ENCODE data around the gene MACROD1. TPM values are rescaled to one million over a fixed set of nuclear protein-coding genes. Genes with fewer than 3 reads are reported as not detected.
"Not testable (repeated sequence)": the region's sequence is repeated elsewhere in the genome, so short reads cannot be mapped to it uniquely, and the experiment has no call there.

Gene MACROD1
- total RNA-seq, 1 donor from 2014 or later: 22.9 TPM

DNA sequence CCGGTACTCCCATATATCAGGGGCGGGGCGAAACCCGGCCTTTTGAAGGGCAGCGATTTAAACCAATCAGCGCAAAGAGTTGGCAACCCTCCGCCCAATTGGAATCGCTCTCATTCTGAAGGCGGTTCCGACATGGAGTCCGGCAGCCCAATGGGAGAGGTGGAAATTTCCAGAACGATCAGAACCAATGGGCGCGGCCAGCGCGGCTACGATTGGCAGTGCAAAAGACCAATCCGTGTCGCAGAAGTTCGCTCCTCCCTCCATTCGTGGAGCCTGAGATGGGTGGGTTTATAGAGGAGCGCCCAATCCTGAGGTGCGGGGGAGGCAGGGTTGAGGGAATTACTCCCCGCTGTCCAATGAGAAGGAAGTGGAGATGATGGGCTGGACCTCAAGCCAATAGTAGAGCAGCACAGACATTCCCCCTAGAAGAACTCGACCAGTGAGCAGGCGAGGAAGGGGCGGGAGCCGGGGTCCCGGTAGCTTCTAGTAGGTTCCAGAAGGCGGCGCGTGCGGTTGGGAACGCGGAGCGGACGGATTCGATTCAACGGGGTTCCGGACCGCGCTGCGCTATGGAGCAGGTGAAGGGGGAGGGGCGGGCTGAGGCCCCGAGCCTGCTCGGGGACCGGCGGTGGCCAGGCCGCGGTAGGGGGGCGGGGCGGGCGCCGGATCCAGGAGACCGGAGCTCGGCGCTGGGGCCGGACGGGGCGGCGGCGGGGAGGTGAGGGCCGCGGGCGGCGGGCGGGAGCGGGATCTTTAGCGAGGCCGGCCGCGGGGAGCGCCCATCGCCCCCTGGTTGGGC, 20.0 kb upstream of the MACROD1 start, which contains the start of gene STIP1:
Gene STIP1, plus strand, starts transcription at position 479 of the 799 bp plus-strand sequence. Its CDS starts 91 bp downstream, at position 570.
- peak; percentile 94 for ATAC-seq

DNA sequence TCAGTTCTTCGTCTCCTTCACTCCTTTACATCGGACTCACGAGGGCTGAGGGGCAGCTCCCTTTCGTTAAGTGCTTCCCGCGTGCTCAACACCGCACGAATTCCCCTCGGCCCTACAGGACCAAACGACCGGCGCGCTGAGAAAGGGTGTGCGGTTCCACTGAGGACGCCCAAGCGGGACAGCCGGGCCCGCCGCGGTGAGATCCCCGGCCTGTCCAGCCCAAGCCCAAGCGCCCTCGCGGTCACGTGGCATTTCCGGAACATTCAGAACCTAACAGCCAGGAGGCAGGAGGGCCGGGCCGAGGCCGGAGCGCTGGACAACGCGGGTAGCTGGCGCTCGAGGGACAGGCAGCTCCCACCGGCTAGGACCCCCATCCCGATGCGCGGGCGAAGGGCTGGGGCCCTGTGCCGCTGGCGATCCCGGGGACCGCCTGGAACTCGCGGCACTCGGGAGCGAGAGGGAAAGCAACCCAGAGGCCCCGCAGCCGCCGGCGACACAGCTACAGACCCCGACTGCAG, 19.3 kb upstream of the MACROD1 start:
- peak; percentile 28 for ATAC-seq

DNA sequence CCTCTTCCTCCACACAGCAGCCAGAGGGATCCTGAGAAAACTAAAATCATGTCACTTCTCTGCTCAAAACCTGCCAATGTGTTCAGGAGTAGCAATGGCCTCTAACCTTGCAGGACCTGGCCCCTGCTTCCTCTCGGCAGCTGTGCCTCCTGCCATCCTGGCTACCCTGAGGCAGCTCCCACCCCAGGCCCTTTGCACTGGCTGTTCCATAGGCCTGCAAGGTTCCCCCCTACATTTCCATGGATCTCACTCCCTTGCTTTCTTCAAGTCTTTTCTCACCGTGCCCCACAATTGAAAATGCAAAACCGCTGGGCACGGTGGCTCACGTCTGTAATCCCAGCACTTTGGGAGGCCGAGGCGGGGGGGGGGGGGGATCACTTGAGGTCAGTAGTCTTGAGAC, 18.0 kb upstream of the MACROD1 start:
- no peak for ATAC-seq

DNA sequence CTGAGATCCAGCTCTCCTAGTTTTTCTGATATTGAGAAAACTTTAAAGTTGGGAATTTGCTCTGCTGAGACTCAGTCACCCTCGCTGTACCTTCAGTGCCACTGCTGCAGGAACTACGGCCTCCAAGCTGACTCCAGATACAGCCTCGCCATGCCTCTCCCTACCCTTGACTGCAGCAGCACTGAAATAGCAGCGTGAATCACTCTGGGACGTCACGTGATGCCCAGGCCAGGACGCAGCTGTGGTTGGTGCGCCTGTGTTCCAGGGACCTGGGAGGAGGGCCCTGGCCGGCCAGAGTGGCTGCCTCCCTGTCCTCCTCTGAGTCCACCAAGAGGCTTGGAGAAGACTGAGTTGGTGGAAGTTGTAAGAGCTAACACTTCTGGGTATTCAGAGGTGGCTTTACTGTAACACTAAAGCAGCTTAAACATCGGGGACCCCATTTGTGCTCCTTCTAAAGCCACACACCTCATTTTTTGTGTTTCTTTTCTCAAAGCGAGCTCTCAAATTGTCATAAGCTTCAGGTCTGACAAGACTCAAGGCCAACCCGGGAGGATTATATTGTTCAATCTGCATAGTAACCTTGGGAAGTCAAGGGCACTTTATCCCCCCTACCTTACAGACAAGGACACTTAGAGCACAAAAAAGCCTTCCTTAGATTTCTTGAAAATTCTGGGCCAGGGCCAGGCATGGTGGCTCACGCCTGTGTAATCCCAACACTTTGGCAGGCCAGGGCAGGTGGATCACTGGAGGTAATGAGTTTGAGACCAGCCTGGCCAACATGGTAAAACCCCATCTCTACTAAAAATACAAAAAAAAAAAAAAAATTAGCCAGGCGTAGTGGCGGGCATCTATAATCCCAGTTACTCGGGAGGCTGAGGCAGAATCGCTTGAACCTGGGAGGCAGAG, 15.8 kb upstream of the MACROD1 start:
- ATAC-seq: peak; percentile 66

DNA sequence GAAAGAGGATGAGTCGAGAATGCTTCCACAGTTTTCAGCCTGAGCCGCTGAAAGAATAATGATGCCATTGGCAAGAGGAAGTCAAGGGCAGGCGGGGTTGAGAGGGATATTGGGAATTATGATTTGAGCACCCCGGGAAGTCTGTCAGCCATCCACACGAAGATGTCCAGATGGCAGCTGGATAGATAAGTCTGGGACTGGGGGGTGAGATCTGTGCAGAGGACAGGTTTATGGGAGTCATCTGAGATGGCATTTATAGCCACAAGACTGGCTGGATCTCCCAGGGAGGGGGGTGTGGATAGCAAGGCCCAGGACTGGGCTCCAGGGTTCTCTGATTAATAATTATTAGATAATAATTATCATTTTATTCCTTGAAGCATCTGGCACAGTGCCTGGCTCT, 15.0 kb upstream of the MACROD1 start:
- ATAC-seq: no peak

DNA sequence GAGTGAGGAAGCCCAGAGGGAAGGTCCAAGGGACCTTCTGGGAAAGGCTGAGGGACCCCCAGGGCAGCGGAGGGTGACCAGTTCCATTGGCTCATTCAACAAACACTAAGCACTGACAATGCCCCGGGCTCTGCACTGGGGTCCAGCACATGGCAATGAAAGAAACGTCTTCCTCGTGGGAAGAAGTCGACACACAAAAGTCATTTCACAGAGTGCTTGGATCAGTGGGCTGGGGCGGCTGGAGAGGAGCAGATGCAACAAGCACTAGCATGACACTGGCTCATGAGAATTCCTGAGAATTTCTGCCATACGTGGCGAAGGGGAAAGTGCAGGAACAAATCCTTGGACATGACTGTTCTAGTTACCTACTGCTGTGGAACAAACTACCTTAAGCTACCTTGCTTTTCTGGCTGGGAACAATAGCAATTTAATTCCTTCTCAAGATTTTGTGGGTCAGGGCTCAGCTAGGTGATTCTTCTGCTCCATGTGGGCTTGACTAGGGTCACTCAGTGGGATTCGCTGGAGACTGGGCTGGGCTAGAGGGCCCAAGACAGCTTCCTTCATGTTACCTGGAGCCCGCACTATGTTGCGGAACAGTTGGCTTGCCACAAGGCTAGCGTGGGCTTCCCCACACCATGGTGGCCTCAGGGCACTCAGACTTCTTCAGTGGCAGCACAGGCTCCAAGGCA, 13.2 kb upstream of the MACROD1 start:
- no peak for ATAC-seq

DNA sequence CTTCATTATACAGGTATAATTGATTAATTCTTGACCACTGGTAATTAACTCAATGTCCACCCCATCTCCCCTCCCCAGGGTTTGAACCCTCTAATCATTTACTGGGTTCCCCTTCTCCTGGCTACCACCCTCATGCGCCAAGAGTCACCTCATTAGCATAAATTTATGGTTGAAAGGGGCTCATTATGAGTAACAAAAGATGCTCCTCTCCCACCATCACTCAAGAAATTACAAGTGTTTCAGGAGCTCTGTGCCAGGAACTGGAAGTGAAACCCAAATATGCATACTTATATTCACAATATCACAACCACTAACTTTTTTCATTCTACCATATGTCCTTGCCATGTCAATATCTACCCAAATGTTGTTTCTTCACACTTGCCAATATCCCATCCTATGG, 12.3 kb upstream of the MACROD1 start:
- ATAC-seq: no peak

DNA sequence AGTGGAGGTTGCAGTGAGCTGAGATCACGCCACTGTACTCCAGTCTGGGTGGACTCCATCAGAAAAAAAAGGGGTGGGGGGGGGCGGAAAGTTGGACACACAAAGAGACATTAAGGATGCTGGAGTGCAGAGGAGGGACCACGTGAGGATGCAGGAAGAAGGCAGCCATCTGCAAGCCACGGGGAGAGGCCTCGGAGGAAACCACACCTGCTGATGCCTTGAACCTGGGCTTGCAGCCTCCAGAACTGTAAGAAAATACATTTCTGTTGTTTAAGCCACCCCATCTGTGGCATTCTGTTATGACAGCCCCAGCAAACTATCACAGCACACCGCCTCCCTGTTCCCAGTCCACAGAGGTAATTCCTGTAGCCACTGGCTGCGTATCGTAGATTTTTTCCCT, 10.8 kb upstream of the MACROD1 start:
- no peak for ATAC-seq

DNA sequence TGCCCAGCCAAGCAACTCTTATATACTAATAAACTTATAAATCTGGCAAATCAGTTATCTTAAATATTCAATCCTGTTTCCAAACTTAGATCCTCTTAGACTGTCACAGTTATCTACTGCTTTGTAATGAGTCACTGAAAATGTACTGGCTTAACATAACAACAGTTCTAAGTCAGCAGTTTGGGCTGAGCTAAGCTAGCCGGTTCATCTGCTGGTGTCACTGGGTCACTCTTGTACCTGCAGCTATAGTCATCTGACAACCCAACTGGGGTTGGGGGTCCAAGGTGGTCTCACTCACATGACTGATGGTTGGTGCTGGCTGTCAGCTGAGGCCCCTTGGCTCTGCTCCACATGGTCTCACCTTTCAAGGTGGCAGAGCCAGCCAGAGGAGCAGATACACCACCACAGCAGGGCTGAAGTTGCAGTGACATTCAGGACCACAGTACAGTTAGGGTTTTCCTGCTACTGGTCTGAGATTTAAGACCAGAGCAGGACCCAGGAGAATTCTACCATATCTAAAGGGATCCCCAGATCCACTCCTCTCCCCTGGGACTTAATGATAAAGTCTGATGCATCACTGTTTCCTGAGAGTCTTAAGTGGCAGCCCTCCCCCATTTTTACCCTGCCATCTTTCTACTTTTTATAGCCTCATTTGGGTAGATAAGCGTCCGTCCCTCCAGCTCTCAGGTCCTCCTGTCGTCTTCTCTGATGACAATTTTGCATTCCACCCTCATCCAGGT, 7.9 kb upstream of the MACROD1 start:
- ATAC-seq: peak; percentile 74

DNA sequence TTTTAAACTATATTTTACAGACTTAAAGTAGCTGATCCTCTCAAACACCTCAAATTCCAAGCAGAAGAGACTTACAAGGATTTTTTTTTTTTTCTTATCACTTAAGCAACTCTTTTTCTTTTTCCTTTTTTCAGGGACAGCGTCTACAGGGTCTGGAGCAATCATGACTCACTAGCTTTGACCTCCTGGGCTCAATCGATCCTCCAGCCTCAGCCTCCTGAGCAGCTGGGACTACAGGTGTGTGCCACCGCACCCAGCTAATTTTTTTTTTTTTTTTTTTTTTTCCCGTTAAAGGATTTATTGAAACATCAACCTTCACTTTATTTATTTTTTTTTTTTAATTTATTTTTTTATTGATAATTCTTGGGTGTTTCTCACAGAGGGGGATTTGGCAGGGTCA, 4.5 kb upstream of the MACROD1 start:
- no peak for ATAC-seq

DNA sequence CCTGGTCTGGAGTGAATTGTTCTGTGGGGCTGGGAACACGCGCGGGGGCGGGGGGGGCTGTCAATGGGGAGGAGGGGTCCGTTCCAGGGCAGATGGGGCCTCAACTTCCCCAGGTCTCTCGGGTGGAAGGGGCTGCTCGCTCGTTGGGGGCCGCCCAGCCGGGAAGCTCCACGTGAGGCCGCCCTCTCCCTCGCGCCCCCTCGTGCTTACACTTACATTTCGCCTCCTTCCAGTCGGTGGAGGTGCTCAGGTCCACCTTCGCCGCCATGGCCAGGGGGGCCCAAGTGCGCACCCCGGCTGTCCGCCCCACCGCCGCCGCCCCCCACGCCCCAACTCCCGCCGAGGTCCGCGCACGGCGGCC, 452 bp downstream of the MACROD1 start:
- peak; percentile 2 for ATAC-seq

DNA sequence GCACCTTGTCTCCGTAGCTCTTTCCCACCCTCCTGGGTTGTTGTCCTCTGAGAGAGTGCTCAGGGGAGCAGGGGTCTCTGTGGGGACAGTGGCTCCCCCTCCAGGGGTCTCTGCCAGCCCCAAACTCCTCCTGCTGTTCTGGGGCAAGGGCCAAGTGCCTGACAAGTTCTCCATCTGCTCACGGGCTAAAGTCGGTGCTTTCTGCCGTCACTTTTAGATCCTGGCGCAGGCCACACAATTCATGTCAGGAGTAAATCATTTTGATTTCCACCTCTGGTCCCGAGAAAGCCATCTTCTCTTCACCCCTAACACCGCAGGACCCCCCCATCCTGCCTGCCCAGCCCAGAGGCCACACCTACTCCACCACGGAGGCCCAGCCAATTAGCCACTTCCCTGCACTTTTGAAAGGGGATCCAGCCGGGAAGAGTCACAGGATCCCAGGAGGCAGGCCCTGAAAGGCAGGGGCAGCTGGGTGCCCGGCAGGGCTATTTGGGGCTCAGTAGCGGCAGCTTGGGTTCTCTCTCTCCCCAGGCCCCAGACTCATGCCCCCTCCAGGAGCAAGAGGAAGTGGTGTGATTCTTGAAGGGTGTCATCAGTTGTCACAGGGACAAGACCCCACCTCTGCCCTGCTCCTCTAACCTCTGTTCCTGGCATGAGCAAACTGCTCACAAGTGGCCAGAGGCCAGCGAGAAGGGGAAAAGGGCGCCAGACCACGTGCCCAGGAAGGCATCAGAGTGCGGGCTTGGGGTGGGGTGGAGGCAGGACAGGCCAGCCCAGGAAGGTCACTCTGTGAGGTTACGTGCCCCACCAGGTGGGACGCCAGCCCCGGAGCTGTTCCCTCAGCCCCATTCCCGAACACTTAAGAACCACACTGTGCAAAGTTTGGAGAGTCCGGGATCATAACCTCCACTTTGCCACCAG, 1.3 kb downstream of the MACROD1 start:
- no peak for ATAC-seq

DNA sequence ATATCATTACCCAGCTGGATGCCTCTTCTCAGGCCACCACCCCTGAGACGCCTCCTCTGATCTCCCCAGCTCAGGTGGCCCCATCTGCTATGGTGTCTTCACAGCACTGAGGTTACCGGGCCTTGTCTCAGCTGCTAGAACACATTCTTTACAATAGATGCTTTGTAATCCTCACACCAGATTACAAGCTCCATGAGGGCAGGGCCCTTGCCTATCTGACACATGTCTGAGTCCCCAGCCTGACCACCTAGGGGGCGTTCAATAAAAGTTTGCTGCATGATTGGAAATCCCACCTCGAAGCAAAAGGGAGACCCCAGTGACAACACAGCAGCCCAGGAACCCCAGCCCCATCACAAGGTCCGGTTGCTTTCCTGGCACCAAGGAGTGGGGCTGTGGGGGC, 2.0 kb downstream of the MACROD1 start:
- no peak for ATAC-seq

DNA sequence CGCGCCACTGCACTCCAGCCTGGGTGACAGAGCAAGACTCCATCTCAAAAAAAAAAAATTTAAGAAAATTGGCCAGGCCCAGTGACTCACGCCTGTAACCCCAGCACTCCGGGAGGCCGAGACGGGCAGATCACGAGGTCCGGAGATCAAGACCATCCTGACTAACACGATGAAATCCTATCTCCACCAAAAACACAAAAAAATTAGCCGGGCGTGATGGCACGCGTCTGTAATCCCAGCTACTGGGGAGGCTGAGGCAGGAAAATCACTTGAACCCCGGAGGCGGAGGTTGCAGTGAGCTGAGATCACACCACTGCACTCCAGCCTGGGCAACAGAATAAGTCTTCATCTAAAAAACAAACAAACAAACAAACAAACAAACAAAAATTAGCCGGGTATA, 3.1 kb downstream of the MACROD1 start:
- ATAC-seq: not testable (repeated sequence)

DNA sequence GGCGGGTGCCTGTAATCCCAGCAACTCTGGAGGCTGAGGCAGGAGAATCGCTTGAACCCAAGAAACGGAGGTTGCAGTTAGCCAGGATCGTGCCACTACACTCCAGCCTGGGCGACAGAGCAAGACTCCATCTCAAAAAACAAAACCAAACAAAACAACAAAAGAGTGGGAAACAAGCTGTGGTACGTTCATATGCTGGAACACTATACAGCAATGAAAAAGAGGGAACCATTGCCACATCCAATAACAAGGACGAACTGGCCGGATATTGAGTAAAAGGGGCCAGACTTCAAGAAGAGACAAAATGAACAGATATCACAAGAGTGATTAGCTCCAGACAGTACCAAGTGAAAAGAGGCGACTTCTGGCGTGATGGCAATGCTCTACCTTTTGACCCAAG, 4.9 kb downstream of the MACROD1 start:
- ATAC-seq: no peak

DNA sequence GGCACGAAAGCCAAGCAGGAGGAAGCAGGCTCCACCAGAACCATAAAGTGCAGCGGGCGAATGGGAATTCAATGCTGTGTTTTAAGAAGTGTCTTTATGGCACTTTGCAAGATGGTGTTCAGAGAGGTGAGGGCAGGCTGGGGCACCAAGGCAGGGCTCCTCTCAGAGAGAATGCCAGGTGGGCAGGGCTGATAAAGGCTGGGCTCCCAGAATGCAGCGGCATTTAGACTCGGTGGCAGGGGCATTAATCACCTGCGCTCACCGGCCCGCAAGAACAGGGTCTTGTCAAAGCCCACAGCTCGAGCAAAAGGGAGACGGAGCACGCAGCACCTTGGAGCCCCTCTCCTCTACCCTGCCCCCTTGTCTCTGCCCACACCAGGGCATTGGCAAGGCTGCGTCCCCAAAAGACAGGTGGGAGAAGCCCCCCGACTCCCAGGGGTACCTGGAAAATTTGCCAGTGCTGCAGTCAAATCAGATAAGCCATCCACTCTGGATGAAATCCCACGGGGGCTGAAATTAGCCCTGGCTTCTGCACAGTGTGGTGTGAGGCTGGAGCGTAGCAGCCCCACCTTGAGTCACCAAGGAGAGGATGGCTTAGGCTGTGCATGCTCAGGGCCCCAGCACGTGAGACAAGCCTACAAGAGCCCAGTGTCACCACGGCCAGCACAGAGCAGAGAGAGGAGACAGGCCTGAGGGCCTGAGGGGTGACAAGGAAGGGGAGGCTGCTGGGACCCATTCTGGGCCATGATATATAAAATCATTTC, 8.1 kb downstream of the MACROD1 start:
- ATAC-seq: no peak

DNA sequence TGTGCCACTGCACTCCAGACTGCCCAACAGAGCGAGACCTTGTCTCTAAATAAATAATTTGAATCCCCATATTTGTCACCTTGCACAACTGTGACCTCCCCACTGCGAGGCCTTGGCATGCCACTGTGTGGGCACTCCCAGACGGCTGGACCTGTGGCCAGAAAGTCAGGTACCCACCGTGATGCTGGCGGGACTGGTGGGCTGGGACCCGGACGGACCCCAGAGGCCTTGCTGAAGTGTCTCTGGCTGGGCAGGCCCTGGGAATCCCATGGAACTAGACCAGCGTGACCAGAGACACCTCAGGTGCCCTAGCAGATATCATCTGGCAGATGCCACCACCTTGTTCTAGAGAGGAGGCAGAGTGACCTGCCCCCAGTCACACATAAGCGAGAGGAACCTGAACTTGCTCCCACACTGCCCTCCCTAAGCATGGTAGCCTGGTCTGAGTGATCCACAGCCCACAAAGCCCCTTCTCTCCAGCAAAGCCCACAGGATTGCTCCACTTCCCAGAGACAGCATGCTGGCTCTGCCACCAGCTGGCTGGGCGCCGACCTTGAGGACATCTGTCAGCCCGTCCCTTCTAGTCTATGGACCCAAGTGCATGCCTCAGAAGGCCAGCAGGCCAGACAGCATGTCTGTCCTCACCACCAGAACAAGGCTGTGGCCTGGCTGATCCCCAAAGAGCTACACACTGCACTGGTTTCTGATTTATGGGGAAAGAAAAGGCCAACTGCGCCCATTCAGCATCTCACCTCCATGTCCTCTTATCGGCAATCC, 9.5 kb downstream of the MACROD1 start:
- ATAC-seq: no peak

DNA sequence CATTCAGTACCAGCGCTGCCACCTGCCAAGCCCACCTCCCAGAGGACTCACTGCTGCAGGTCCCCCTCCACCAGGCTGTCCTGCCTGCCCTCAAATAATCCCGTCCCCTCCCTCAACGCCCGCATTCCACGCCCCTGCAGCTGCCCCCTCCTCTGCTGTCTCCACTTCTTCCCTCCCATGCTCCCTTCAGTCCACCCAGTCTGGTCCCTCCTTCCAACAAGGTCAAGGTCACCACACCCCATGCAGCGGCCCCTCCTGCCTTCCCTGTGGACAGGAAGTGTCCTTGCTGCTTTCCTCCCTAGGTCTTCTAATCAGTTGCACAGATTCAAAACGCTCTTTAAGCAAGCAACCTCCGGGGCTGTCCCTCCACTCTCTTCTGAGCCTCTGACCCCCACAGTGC, 12.1 kb downstream of the MACROD1 start:
- no peak for ATAC-seq

Measured in esophagus mucosa (tissue), 1 donor.